Left ventricle myocardium superior (tissue), 1 donor: ENCODE data around the gene MSRB3. TPM values are rescaled to one million over a fixed set of nuclear protein-coding genes. Genes with fewer than 3 reads are reported as not detected.
A peak's percentile ranks its signal among the peaks of the same experiment; 100 is the strongest.
"Not testable (repeated sequence)": the region's sequence is repeated elsewhere in the genome, so short reads cannot be mapped to it uniquely, and the experiment has no call there.

Experiments used
- ATAC-seq: fragments of 200-7000 bp; cut with Tn5 transposase; one replicate; pipeline ENCODE4 v1.9.1; 2020; ENCODE audit warnings: mild to moderate bottlenecking, moderate library complexity
- DNase-seq: peaks from one replicate; pipeline ENCODE4 v3.0.0-alpha.2; 2020
- intact Hi-C: fragments of 100-400 bp; cut with micrococcal nuclease; formaldehyde crosslinking; loops from one replicate; pipeline ENCODE4 v1.11.0; 2022
- total RNA-seq: library from RNA; stranded (reverse); fragmentation: NEBNext Ultra II Directional; extraction: Animal tissue kit (Norgen Biotek cat#: 25700); gene quantifications from one replicate; pipeline ENCODE4 v1.2.1, GENCODE V29; 2021
- donor health status: DM: no; HTN: yes; CAD: no; lungs with severe emphysema.

MSRB3 gene
- total RNA-seq, 1 donor from 2014 or later: 150 TPM

- intact Hi-C loops: no loop called here
- ATAC-seq: no peak
Measured at GRCh38 chr12:65472079-65472478, 193.6 kb downstream of the MSRB3 start.

GRCh38 chr12:65474831-65475230 lies 196.3 kb downstream of the MSRB3 start:
- DNase-seq: no peak
- intact Hi-C loops: no loop called here
- no peak for ATAC-seq

More at GRCh38 chr12:65472079-65472478, 193.6 kb downstream of the MSRB3 start:
- DNase-seq: no peak

GRCh38 chr12:65477721-65478120 lies 199.2 kb downstream of the MSRB3 start:
- ATAC-seq: no peak
- intact Hi-C loops: no loop called here
- DNase-seq: no peak

- intact Hi-C loops, ATAC-seq, DNase-seq: not testable (repeated sequence)
Measured at GRCh38 chr12:65483891-65484516, 205.5 kb downstream of the MSRB3 start.

GRCh38 chr12:65488197-65488596 lies 209.7 kb downstream of the MSRB3 start:
- no peak for DNase-seq
- intact Hi-C loops: no loop called here
- ATAC-seq: no peak

- intact Hi-C loops: no loop called here
- ATAC-seq (no peak), DNase-seq (no peak)
Measured at GRCh38 chr12:65490250-65490649, 211.8 kb downstream of the MSRB3 start.

- ATAC-seq (no peak), DNase-seq (no peak)
- intact Hi-C loops: no loop called here
Measured at GRCh38 chr12:65492998-65493912, 214.8 kb downstream of the MSRB3 start.

- intact Hi-C loops: no loop called here
- DNase-seq (no peak), ATAC-seq (no peak)
Measured at GRCh38 chr12:65493913-65494245, 215.4 kb downstream of the MSRB3 start.

GRCh38 chr12:65494537-65494936 lies 216.1 kb downstream of the MSRB3 start:
- DNase-seq (no peak), ATAC-seq (no peak)
- intact Hi-C loops: no loop called here

- DNase-seq: no peak
- intact Hi-C loops: no loop called here
- no peak for ATAC-seq
Measured at GRCh38 chr12:65495233-65495632, 216.8 kb downstream of the MSRB3 start.

- intact Hi-C loops: no loop called here
- ATAC-seq (peak; percentile 77), DNase-seq (peak; percentile 48)
Measured at GRCh38 chr12:65496617-65497016, 218.1 kb downstream of the MSRB3 start.

- ATAC-seq (peak; percentile 35), DNase-seq (no peak)
- intact Hi-C loops: no loop called here
Measured at GRCh38 chr12:65497660-65498059, 219.2 kb downstream of the MSRB3 start.

- DNase-seq: no peak
- intact Hi-C loops: no loop called here
- ATAC-seq: no peak
Measured at GRCh38 chr12:65499167-65499566, 220.7 kb downstream of the MSRB3 start.

- ATAC-seq: no peak
- no peak for DNase-seq
- intact Hi-C loops: no loop called here
Measured at GRCh38 chr12:65500091-65500900, 221.8 kb downstream of the MSRB3 start.

GRCh38 chr12:65501093-65501621 lies 222.7 kb downstream of the MSRB3 start:
- peak; percentile 84 for DNase-seq
- intact Hi-C loops: no loop called here
- ATAC-seq: peak; percentile 90

- DNase-seq: no peak
- intact Hi-C loops: no loop called here
- no peak for ATAC-seq
Measured at GRCh38 chr12:65501935-65502334, 223.5 kb downstream of the MSRB3 start.

- intact Hi-C loops: no loop called here
- ATAC-seq (no peak), DNase-seq (no peak)
Measured at GRCh38 chr12:65504417-65504816, 225.9 kb downstream of the MSRB3 start.

- intact Hi-C loops: no loop called here
- ATAC-seq: no peak
- DNase-seq: no peak
Measured at GRCh38 chr12:65505386-65506121, 227.1 kb downstream of the MSRB3 start.
